ENCODE results near the gene IRGC.

DNA sequence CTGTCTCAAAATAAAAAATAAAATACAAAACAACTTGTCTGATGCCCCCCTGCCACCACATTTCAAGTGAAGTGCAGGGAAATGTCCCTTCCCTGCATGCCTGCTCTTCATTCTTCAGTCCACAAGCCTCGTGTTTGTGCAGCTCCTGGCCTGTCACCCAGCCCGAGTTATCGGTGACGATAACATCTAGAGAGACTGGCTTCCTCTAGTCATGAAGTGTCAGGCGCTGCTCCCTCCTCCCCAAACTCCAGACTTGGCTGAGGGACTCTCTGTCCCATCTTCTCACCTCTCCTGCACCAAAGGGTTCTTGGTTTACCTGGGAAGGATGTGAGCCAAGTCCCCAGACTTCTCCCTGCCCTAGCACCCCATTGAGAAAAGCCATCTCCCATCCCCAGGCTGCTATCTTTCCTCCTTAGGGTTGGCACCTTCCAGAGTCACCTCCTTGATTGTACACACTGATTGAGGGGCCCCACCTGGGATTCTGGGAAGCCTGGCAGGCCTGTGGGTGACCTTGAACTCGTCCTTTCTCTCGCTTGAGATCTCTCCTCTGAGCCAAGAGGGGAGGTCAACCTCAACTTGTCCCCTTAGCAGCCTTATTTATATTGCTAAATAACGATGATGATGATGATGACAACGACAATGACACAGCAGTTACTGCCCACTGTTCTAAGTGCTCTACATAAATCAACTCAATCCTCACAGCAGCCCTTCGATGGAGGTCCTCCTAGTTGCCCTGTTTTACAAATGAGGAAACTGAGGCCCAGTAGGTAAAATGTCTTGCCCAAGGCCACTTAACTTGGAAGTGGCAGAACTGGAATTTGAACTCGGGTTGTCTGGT, 32.8 kb upstream of the IRGC start:
- TF ChIP-seq, protein P1, sequence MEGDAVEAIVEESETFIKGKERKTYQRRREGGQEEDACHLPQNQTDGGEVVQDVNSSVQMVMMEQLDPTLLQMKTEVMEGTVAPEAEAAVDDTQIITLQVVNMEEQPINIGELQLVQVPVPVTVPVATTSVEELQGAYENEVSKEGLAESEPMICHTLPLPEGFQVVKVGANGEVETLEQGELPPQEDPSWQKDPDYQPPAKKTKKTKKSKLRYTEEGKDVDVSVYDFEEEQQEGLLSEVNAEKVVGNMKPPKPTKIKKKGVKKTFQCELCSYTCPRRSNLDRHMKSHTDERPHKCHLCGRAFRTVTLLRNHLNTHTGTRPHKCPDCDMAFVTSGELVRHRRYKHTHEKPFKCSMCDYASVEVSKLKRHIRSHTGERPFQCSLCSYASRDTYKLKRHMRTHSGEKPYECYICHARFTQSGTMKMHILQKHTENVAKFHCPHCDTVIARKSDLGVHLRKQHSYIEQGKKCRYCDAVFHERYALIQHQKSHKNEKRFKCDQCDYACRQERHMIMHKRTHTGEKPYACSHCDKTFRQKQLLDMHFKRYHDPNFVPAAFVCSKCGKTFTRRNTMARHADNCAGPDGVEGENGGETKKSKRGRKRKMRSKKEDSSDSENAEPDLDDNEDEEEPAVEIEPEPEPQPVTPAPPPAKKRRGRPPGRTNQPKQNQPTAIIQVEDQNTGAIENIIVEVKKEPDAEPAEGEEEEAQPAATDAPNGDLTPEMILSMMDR (IDR thresholded peaks at IDR 0.05; ENCODE audit: extremely low read depth in 1 of 2, insufficient read depth in 1 of 2, low read depth in 1 of 2, low read length in 2 of 2): no peak
- no peak for TF ChIP-seq POLR2AphosphoS5 (IDR thresholded peaks at IDR 0.05; ENCODE audit: insufficient read depth, low read depth, low read length)
- no peak for TF ChIP-seq EZH2 (IDR thresholded peaks at IDR 0.05; ENCODE audit: borderline replicate concordance, low read depth, low read length, severe bottlenecking)
- no peak for TF ChIP-seq POLR2A (IDR thresholded peaks at IDR 0.05; ENCODE audit: low read depth, low read length)
- no peak for TF ChIP-seq GATA2 (IDR thresholded peaks at IDR 0.05; ENCODE audit: insufficient read depth, insufficient read length, low read depth, low read length)

All from endothelial cell of umbilical vein (primary cell).